Karpas-422 (cell line): ENCODE measurements around the gene ZDHHC14. TPM values are rescaled to one million over a fixed set of nuclear protein-coding genes. Genes with fewer than 3 reads are reported as not detected.

Source experiments
- DNase-seq: peaks from one replicate; pipeline ENCODE4 v3.0.0-alpha.2; 2015
- H2AFZ ChIP-seq: fragments of 200-600 bp; sonication (generic); 2 replicates; pipeline ENCODE4 v1.6.1; 2014; ENCODE audit warnings: antibody characterized with exemption, low read length, mixed read lengths
- H3K27ac ChIP-seq: fragments of 200-600 bp; sonication (generic); 2 replicates; pipeline ENCODE4 v1.5.1; 2014; ENCODE audit warnings: mild to moderate bottlenecking, low read length, moderate library complexity
- H3K27me3 ChIP-seq: fragments of 200-600 bp; sonication (generic); 2 replicates; pipeline ENCODE4 v1.6.1; 2014; ENCODE audit warnings: low read length, mixed read lengths
- H3K36me3 ChIP-seq: fragments of 200-600 bp; sonication (generic); 2 replicates; pipeline ENCODE4 v1.6.1; 2014; ENCODE audit warnings: low read length, mixed read lengths; ENCODE audit not compliant: insufficient read depth
- H3K4me1 ChIP-seq: fragments of 200-600 bp; sonication (generic); 2 replicates; pipeline ENCODE4 v1.6.1; 2014; ENCODE audit warnings: mild to moderate bottlenecking, low read length, mixed read lengths
- H3K4me2 ChIP-seq: fragments of 200-600 bp; sonication (generic); 2 replicates; pipeline ENCODE4 v1.6.1; 2014; ENCODE audit warnings: low read length, low read depth, mild to moderate bottlenecking; ENCODE audit not compliant: poor library complexity, severe bottlenecking
- H3K4me3 ChIP-seq: fragments of 200-600 bp; sonication (generic); 2 replicates; pipeline ENCODE4 v1.5.1; 2014; ENCODE audit warnings: mild to moderate bottlenecking, antibody characterized with exemption, low read length, mixed read lengths
- H3K79me2 ChIP-seq: fragments of 200-600 bp; sonication (generic); 2 replicates; pipeline ENCODE4 v1.6.1; 2014; ENCODE audit warnings: mild to moderate bottlenecking, low read length, mixed read lengths
- H3K9ac ChIP-seq: fragments of 200-600 bp; sonication (generic); 2 replicates; pipeline ENCODE4 v1.6.0; 2014; ENCODE audit warnings: low read length
- H3K9me2 ChIP-seq: fragments of 200-600 bp; sonication (generic), shearing (Covaris generic); replicated peaks from 2 replicates; pipeline ENCODE4 v1.6.0; 2014; ENCODE audit warnings: mild to moderate bottlenecking, low read length, moderate library complexity; ENCODE audit not compliant: insufficient read depth
- H3K9me3 ChIP-seq: fragments of 300-700, 200-600 bp; sonication (generic); 2 replicates; pipeline ENCODE4 v1.6.1; 2014; ENCODE audit warnings: low read length, mixed read lengths
- H4K20me1 ChIP-seq: fragments of 200-600 bp; sonication (generic); 2 replicates; pipeline ENCODE4 v1.6.1; 2014; ENCODE audit warnings: mild to moderate bottlenecking, antibody characterized with exemption, low read length, low read depth; ENCODE audit not compliant: insufficient read depth
- total RNA-seq: library from RNA; depleted of rRNA; stranded (reverse); fragments of >200 nt; shearing (Covaris generic); gene quantifications from 2 replicates; pipeline ENCODE4 v1.2.3, GENCODE V29; 2014; ENCODE audit warnings: low replicate concordance

ZDHHC14 gene
- total RNA-seq, 1 experiment from 2014 or later, result 1.1 TPM

DNA sequence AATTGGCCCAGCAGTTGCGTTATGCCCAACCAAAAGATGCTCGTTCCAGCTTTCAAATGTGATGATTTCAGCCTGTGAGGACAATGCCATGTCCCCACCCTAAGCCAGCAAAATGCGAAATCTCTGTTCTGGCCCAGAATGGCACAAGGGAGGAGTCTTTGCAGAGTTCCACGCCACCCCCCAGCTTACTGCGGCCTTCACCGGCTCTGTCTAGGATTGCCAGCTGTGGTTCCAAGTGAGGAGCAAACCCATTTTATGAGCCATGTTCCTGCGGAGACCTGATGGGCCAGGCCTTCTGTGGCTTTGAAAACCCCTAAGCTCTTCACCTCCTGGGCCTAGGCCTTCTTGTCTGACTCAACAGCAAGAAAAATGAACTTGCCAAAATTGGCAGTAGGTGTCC, 295.3 kb downstream of the ZDHHC14 start:
- Histone ChIP-seq H3K79me2 (no peaks in the 10 kb centered on the region), H3K36me3 (no peaks in the 10 kb centered on the region), H3K27ac (no peak overlapping the region), H3K9me3 (no peaks in the 10 kb centered on the region), H4K20me1 (0 out of 2 replicates have a peak, but pooled peaks cover 5% of the 10 kb centered on the region), H3K9me2 (no peaks in the 10 kb centered on the region), H3K9ac (no peak overlapping the region), H3K27me3 (no peaks in the 10 kb centered on the region), H2AFZ (no peak overlapping the region), H3K4me1 (no peaks in the 10 kb centered on the region), H3K4me3 (no peak overlapping the region), H3K4me2 (no peak overlapping the region)
- DNase-seq, result no peak

GRCh38 chr6:157677235-157677634, 296.2 kb downstream of the ZDHHC14 start:
- Histone ChIP-seq H2AFZ (no peak overlapping the region), H3K9me2 (no peaks in the 10 kb centered on the region), H3K9me3 (no peaks in the 10 kb centered on the region), H4K20me1 (0 out of 2 replicates have a peak, but pooled peaks cover 5% of the 10 kb centered on the region), H3K4me2 (no peak overlapping the region), H3K4me3 (no peak overlapping the region), H3K9ac (no peak overlapping the region), H3K36me3 (no peaks in the 10 kb centered on the region), H3K27me3 (no peaks in the 10 kb centered on the region), H3K79me2 (no peaks in the 10 kb centered on the region), H3K4me1 (no peaks in the 10 kb centered on the region), H3K27ac (no peak overlapping the region)
- DNase-seq, result no peak

GRCh38 chr6:157679605-157680580, 298.9 kb downstream of the ZDHHC14 start:
- H3K9me2 ChIP-seq, result no peaks in the 10 kb centered on the region
- H3K27me3 ChIP-seq, result no peaks in the 10 kb centered on the region
- H4K20me1 ChIP-seq, result 0 out of 2 replicates have a peak, but pooled peaks cover 5% of the 10 kb centered on the region
- no peak overlapping the region for H3K4me3 ChIP-seq
- no peaks in the 10 kb centered on the region for H3K36me3 ChIP-seq
- no peak for DNase-seq
- no peaks in the 10 kb centered on the region for H3K9me3 ChIP-seq
- H3K9ac ChIP-seq, result no peak overlapping the region
- no peak overlapping the region for H3K27ac ChIP-seq
- H3K4me1 ChIP-seq, result no peaks in the 10 kb centered on the region
- H3K79me2 ChIP-seq, result no peaks in the 10 kb centered on the region
- no peak overlapping the region for H2AFZ ChIP-seq
- no peak overlapping the region for H3K4me2 ChIP-seq

DNA sequence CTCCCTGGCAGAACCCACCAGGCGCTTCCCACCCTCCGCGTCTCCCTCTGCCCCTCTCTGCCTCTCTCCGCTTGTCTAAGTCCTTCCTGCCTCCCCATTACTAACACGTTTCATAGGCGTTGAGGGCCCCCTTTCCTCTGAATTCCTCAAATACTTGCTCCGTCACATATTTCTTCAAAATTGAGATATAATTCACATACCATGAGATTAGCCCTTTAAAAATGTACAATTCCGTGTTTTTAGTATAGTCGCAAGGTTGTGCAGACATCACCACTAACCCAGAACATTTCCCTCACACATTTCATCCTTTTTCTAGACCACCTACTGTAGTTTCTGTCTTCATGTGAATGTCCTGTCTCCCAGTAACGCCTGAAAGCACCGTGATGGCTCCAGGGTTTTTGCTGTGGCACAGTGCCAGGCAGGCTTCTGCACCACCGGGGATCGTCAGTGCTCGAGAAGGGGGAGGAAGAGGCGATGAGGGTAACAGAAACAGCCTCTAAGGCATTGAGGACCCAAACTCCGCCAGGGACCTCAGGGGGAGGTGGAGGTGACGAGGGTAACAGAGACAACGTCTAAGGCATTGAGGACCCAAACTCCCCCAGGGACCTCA, 300.2 kb downstream of the ZDHHC14 start:
- Histone ChIP-seq H3K4me1 (no peaks in the 10 kb centered on the region), H3K36me3 (no peaks in the 10 kb centered on the region), H3K9ac (no peak overlapping the region), H3K27me3 (no peaks in the 10 kb centered on the region), H3K79me2 (no peaks in the 10 kb centered on the region), H2AFZ (no peak overlapping the region), H3K4me2 (no peak overlapping the region), H3K4me3 (no peak overlapping the region), H3K9me3 (no peaks in the 10 kb centered on the region), H3K27ac (no peak overlapping the region), H3K9me2 (no peaks in the 10 kb centered on the region), H4K20me1 (0 out of 2 replicates have a peak, but pooled peaks cover 5% of the 10 kb centered on the region)
- no peak for DNase-seq

- no peaks in the 10 kb centered on the region for H3K9me3 ChIP-seq
- H3K4me1 ChIP-seq, result no peaks in the 10 kb centered on the region
- no peak overlapping the region for H3K4me2 ChIP-seq
- H3K9me2 ChIP-seq, result no peaks in the 10 kb centered on the region
- H3K27ac ChIP-seq, result no peak overlapping the region
- no peaks in the 10 kb centered on the region for H3K27me3 ChIP-seq
- no peaks in the 10 kb centered on the region for H3K36me3 ChIP-seq
- H3K9ac ChIP-seq, result no peak overlapping the region
- 0 out of 2 replicates have a peak, but pooled peaks cover 5% of the 10 kb centered on the region for H4K20me1 ChIP-seq
- H2AFZ ChIP-seq, result no peak overlapping the region
- H3K79me2 ChIP-seq, result no peaks in the 10 kb centered on the region
- no peak for DNase-seq
- H3K4me3 ChIP-seq, result no peak overlapping the region
Measured at GRCh38 chr6:157682856-157683481, 302.0 kb downstream of the ZDHHC14 start.

DNA sequence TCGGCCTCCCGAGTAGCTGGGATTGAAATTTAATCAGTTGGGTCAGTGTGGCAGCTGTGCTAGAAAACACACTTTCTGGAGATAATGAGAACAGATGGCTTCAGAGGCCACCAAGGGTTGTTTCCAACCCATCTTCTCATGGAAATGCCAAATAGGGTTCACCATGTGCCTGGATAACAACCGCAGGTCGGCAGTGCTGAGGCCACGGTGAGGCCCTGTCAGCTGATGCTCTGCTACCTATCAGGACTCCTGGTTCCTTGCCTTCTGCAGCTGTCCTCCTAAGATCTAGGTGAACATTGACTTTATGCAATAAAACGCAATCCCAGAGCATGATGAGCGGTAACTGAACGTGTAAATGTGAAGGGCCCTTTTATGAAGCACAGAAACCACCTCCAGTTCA, 302.7 kb downstream of the ZDHHC14 start:
- no peaks in the 10 kb centered on the region for H3K36me3 ChIP-seq
- H3K9me3 ChIP-seq, result no peaks in the 10 kb centered on the region

GRCh38 chr6:157684620-157685299, 303.8 kb downstream of the ZDHHC14 start:
- Histone ChIP-seq H3K27me3 (no peaks in the 10 kb centered on the region), H2AFZ (no peak overlapping the region), H3K4me3 (no peak overlapping the region), H3K9ac (no peak overlapping the region), H3K79me2 (no peaks in the 10 kb centered on the region), H4K20me1 (0 out of 2 replicates have a peak, but pooled peaks cover 4% of the 10 kb centered on the region), H3K9me2 (no peaks in the 10 kb centered on the region), H3K4me1 (no peaks in the 10 kb centered on the region), H3K4me2 (no peak overlapping the region), H3K27ac (no peak overlapping the region), H3K36me3 (no peaks in the 10 kb centered on the region), H3K9me3 (no peaks in the 10 kb centered on the region)
- DNase-seq, result no peak

More for the DNA sequence above, 302.7 kb downstream of the ZDHHC14 start:
- DNase-seq, result no peak
- H4K20me1 ChIP-seq, result 0 out of 2 replicates have a peak, but pooled peaks cover 5% of the 10 kb centered on the region
- no peak overlapping the region for H3K4me2 ChIP-seq
- no peak overlapping the region for H3K4me3 ChIP-seq
- no peak overlapping the region for H3K9ac ChIP-seq
- H2AFZ ChIP-seq, result no peak overlapping the region
- no peak overlapping the region for H3K27ac ChIP-seq
- H3K9me2 ChIP-seq, result no peaks in the 10 kb centered on the region
- H3K4me1 ChIP-seq, result no peaks in the 10 kb centered on the region
- H3K79me2 ChIP-seq, result no peaks in the 10 kb centered on the region
- no peaks in the 10 kb centered on the region for H3K27me3 ChIP-seq
